HCT116 (cell line): ENCODE data around the gene BICD2. TPM values are rescaled to one million over a fixed set of nuclear protein-coding genes. Genes with fewer than 3 reads are reported as not detected.

ENCODE experiments used
- ATAC-seq: fragments of 200-7000 bp; cut with Tn5 transposase; 2 replicates; pipeline ENCODE4 v1.9.1; 2020; ENCODE audit warnings: mild to moderate bottlenecking, moderate library complexity
- BruUV-seq: library from RNA; stranded (reverse); fragments of 400-500 nt; replicated peaks from 2 replicates; lab custom pipeline; 2021; lab: Mats Ljungman, UMichigan
- CTCF ChIA-PET: fragments of 300-600 bp; sonication (Branson Sonifier 250); formaldehyde crosslinking; loops from one replicate; lab custom pipeline; 2021; ENCODE audit warnings: antibody characterized with exemption; lab: Charles Lee
- POLR2A ChIA-PET: fragments of 300-600, 350-600 bp; sonication (Branson Sonifier 250); formaldehyde crosslinking; loops from one replicate; lab custom pipeline; 2021; ENCODE audit warnings: antibody characterized with exemption; lab: Charles Lee
- RAD21 ChIA-PET, 2 experiments: fragments of 300-600 bp; sonication (Branson Sonifier 250); formaldehyde crosslinking; loops; one replicate each; lab custom pipeline; 2023; ENCODE audit warnings: low total read pairs in 2 of 2; ENCODE audit not compliant: uncharacterized antibody in 2 of 2, unreplicated experiment in 2 of 2, low non-redundant PET in 1 of 2; lab: Charles Lee
- DNase-seq: peaks from one replicate; pipeline ENCODE4 v3.0.0-alpha.2; 2010; ENCODE audit warnings: low read depth, low spot score
- H2AFZ ChIP-seq: fragments of 200-600 bp; shearing (Covaris generic), sonication (generic); 2 replicates; pipeline ENCODE4 v1.6.1; 2017; ENCODE audit warnings: low read depth, mixed run types, mixed read lengths, antibody characterized with exemption, low read length; ENCODE audit not compliant: poor library complexity, severe bottlenecking
- H3K27ac ChIP-seq: 2 replicates; pipeline ENCODE4 v1.5.1; 2012; ENCODE audit warnings: low read depth, low read length
- H3K27me3 ChIP-seq: fragments of 200-600 bp; sonication (generic); 2 replicates; pipeline ENCODE4 v1.6.1; 2016; ENCODE audit warnings: mixed run types, low read length, mixed read lengths; ENCODE audit not compliant: insufficient read depth
- H3K36me3 ChIP-seq, 2 experiments: fragments of 200-500 bp in 1 of 2; fragments of 200-600 bp in 1 of 2; sonication (Bioruptor generic) in 1 of 2; sonication (generic) in 1 of 2; 2 replicates each; pipeline versions ENCODE4 v1.5.1 to v1.6.1; 2014 to 2016; ENCODE audit warnings: low read length in 2 of 2, inconsistent platforms in 1 of 2, mixed read lengths in 1 of 2, mixed run types in 1 of 2; ENCODE audit not compliant: insufficient read depth in 2 of 2, control insufficient read depth in 1 of 2
- H3K4me1 ChIP-seq, 2 experiments: fragments of 200-600 bp in 1 of 2; sonication (generic) in 1 of 2; 2 replicates each; pipeline versions ENCODE4 v1.5.1 to v1.6.1; 2012 to 2017; ENCODE audit warnings: low read length in 2 of 2, inconsistent platforms in 1 of 2, mild to moderate bottlenecking in 1 of 2, mixed read lengths in 1 of 2, mixed run types in 1 of 2, moderate library complexity in 1 of 2; ENCODE audit not compliant: insufficient read depth in 2 of 2, control insufficient read depth in 1 of 2
- H3K4me2 ChIP-seq: fragments of 200-600 bp; sonication (generic); 2 replicates; pipeline ENCODE4 v1.6.1; 2017; ENCODE audit warnings: mixed run types, low read length, mixed read lengths
- H3K4me3 ChIP-seq, 2 experiments: fragments of 200-600 bp in 1 of 2; sonication (generic) in 1 of 2; replicated peaks in 1 of 2; 2 replicates each; pipeline ENCODE4 v1.5.1; 2011 to 2016; ENCODE audit warnings: low read length in 2 of 2, control low read depth in 1 of 2, low read depth in 1 of 2, mild to moderate bottlenecking in 1 of 2, mixed read lengths in 1 of 2, mixed run types in 1 of 2
- H3K79me2 ChIP-seq: fragments of 200-600 bp; sonication (generic); 2 replicates; pipeline ENCODE4 v1.6.1; 2017; ENCODE audit warnings: mild to moderate bottlenecking, mixed run types, low read length, moderate library complexity, mixed read lengths; ENCODE audit not compliant: insufficient read depth
- H3K9ac ChIP-seq: fragments of 200-600 bp; sonication (generic); 2 replicates; pipeline ENCODE4 v1.6.1; 2016; ENCODE audit warnings: low read length, mixed read lengths
- H3K9me2 ChIP-seq: fragments of 200-600 bp; sonication (generic), shearing (Covaris generic); 2 replicates; pipeline ENCODE4 v1.6.1; 2017; ENCODE audit warnings: mixed run types, mild to moderate bottlenecking, moderate library complexity; ENCODE audit not compliant: insufficient read depth
- H3K9me3 ChIP-seq, 2 experiments: fragments of 200-500 bp in 1 of 2; fragments of 200-600 bp in 1 of 2; sonication (Bioruptor generic) in 1 of 2; sonication (generic) in 1 of 2; 2 replicates each; pipeline ENCODE4 v1.6.1; 2014 to 2017; ENCODE audit warnings: low read length in 2 of 2, mixed read lengths in 2 of 2, inconsistent platforms in 1 of 2, low read depth in 1 of 2, mild to moderate bottlenecking in 1 of 2, mixed run types in 1 of 2, moderate library complexity in 1 of 2; ENCODE audit not compliant: control insufficient read depth in 1 of 2, insufficient read depth in 1 of 2
- H4K20me1 ChIP-seq: fragments of 200-600 bp; sonication (generic), shearing (Covaris generic); 2 replicates; pipeline ENCODE4 v1.6.1; 2017; ENCODE audit warnings: mixed run types, mild to moderate bottlenecking, moderate library complexity; ENCODE audit not compliant: insufficient read depth
- CBX3 ChIP-seq: IDR thresholded peaks from 2 replicates; pipeline ENCODE4 v1.6.1; 2012; ENCODE audit warnings: low read depth
- ELF1 ChIP-seq: IDR thresholded peaks from 2 replicates; pipeline ENCODE4 v1.6.1; 2012; ENCODE audit warnings: low read depth, borderline replicate concordance
- EZH2 ChIP-seq: fragments of 200-600 bp; sonication (generic); IDR thresholded peaks from 2 replicates; pipeline ENCODE4 v1.6.1; 2017; ENCODE audit warnings: antibody characterized with exemption, mixed run types
- EZH2phosphoT487 ChIP-seq: fragments of 200-600 bp; IDR thresholded peaks from 2 replicates; pipeline ENCODE4 v1.6.1; 2018; ENCODE audit warnings: antibody characterized with exemption, borderline replicate concordance
- FOSL1 ChIP-seq: IDR thresholded peaks from 2 replicates; pipeline ENCODE4 v1.6.1; 2012; ENCODE audit warnings: low read depth
- JUND ChIP-seq: IDR thresholded peaks from 2 replicates; pipeline ENCODE4 v1.6.1; 2012
- POLR2A ChIP-seq: IDR thresholded peaks from 2 replicates; pipeline ENCODE4 v1.7.0; 2011; ENCODE audit warnings: borderline replicate concordance; ENCODE audit not compliant: insufficient read depth, insufficient read length; ENCODE audit errors: extremely low read depth
- POLR2AphosphoS5 ChIP-seq: IDR thresholded peaks from 2 replicates; pipeline ENCODE4 v1.6.1; 2011; ENCODE audit warnings: mild to moderate bottlenecking, low read depth, low read length, moderate library complexity
- RAD21 ChIP-seq: IDR thresholded peaks from 2 replicates; pipeline ENCODE4 v1.6.1; 2012; ENCODE audit warnings: low read depth, mild to moderate bottlenecking
- SP1 ChIP-seq: IDR thresholded peaks from 2 replicates; pipeline ENCODE4 v1.6.1; 2012; ENCODE audit warnings: low read depth
- TCF7L2 ChIP-seq: IDR thresholded peaks from 2 replicates; pipeline ENCODE4 v1.7.0; 2011; ENCODE audit warnings: borderline replicate concordance, inconsistent platforms; ENCODE audit not compliant: insufficient read depth, insufficient read length; ENCODE audit errors: extremely low read depth
- YY1 ChIP-seq: IDR thresholded peaks from 2 replicates; pipeline ENCODE4 v1.6.1; 2011; ENCODE audit warnings: low read length, low read depth, moderate library complexity, mild to moderate bottlenecking; ENCODE audit not compliant: insufficient replicate concordance; ENCODE audit errors: extremely low read depth
- ZFX ChIP-seq: fragments of 450-650 bp; IDR thresholded peaks from 2 replicates; pipeline ENCODE4 v1.6.1; 2017
- intact Hi-C: fragments of 100-400 bp; cut with micrococcal nuclease; formaldehyde crosslinking; loops from 2 replicates; pipeline ENCODE4 v1.10.0; 2022
- total RNA-seq: library from RNA; stranded (reverse); gene quantifications from one replicate; pipeline ENCODE4 v1.2.1, GENCODE V29; 2021; ENCODE audit not compliant: unreplicated experiment
- TF ChIP-seq, protein P1 (sequence below): IDR thresholded peaks from 2 replicates; pipeline ENCODE4 v1.6.1; 2012; ENCODE audit warnings: low read depth
- TF ChIP-seq, protein P2 (sequence below): IDR thresholded peaks from 2 replicates; pipeline ENCODE4 v1.6.1; 2011; ENCODE audit warnings: mild to moderate bottlenecking, low read length, moderate library complexity; ENCODE audit not compliant: insufficient replicate concordance; ENCODE audit errors: extremely low read depth

BICD2 gene
- total RNA-seq, 1 experiment from 2014 or later, result 23.4 TPM

DNA sequence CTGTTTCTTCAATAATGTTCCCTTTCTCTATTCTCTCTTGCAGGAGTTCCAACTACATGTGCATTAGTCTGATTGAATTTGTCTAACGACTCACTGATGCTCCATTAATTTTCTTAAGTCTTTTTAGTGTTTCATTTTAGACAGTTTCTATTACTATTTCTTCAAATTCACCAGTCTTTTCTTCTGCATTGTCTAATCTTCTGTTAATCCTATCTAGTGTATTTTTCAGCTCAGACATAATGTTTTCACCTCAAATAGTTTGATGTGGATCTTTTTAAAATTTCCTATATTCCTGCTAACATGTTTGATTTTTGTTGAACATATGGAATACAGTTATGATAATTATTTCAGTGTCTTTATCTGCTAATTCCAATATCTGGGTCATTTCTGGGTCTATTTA is 21.7 kb upstream of the BICD2 start:
- Histone ChIP-seq H2AFZ (no peak overlapping the region), H3K36me3 (no peaks in the 10 kb centered on the region), H3K27me3 (no peaks in the 10 kb centered on the region), H3K4me2 (no peak overlapping the region), H3K9me3 (peaks cover 0 to 8% of the 10 kb centered on the region in 2 experiments; a peak in 2 of 4 replicates), H3K9ac (no peak overlapping the region), H3K9me2 (no peaks in the 10 kb centered on the region), H3K4me3 (no peak overlapping the region), H3K4me1 (peaks cover 0 to 14% of the 10 kb centered on the region in 2 experiments; a peak in 1 of 4 replicates), H3K27ac (no peak overlapping the region), H4K20me1 (no peaks in the 10 kb centered on the region), H3K79me2 (no peaks in the 10 kb centered on the region)
- no peak for TF ChIP-seq YY1
- TF ChIP-seq SP1, result no peak
- TF ChIP-seq CBX3, result no peak
- no peak for TF ChIP-seq POLR2AphosphoS5
- TF ChIP-seq EZH2phosphoT487, result no peak
- no peak for TF ChIP-seq RAD21
- ATAC-seq, result no peak
- no TSS peak for BruUV-seq
- ChIA-PET POLR2A (no interaction called here), RAD21 (no interaction called here), CTCF (no interaction called here)
- DNase-seq, result no peak
- intact Hi-C loops, result no loop called here

DNA sequence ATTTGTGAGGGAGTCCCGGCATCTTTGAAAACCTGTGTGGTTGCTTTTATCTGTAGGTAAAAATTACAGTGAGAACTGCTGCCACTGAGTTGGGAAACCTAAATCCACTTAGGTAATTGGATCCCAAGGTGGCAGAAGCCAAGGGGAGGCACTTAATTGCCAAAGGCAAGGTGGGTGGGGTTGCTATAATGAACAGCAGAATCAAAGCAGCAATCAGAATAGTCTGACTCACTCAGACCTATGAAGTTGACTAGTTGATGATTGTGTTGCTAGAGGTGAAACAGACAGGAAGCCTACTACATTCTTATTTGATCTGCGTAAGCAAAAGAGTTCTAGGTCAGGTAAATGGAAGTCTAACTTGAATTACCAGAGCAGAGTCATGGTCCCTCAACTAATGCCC is 17.3 kb upstream of the BICD2 start:
- H3K4me1 ChIP-seq, result peaks cover 0 to 11% of the 10 kb centered on the region in 2 experiments; a peak in 1 of 4 replicates
- H3K4me3 ChIP-seq, result no peak overlapping the region
- ChIA-PET RAD21 (no interaction called here), POLR2A (no interaction called here), CTCF (no interaction called here)
- ATAC-seq (no peak), DNase-seq (no peak)
- no peak overlapping the region for H3K4me2 ChIP-seq
- H3K9me2 ChIP-seq, result no peaks in the 10 kb centered on the region
- H3K9me3 ChIP-seq, result peaks cover 0 to 8% of the 10 kb centered on the region in 2 experiments; a peak in 2 of 4 replicates
- TF ChIP-seq JUND (peak; percentile 13; the same call in 1 of the 2 replicates), EZH2phosphoT487 (no peak), FOSL1 (peak; percentile 32; the same call in 1 of the 2 replicates), SP1 (no peak), EZH2 (no peak), ELF1 (no peak), POLR2A (no peak), ZFX (no peak), TCF7L2 (no peak)
- TF ChIP-seq, protein P1, sequence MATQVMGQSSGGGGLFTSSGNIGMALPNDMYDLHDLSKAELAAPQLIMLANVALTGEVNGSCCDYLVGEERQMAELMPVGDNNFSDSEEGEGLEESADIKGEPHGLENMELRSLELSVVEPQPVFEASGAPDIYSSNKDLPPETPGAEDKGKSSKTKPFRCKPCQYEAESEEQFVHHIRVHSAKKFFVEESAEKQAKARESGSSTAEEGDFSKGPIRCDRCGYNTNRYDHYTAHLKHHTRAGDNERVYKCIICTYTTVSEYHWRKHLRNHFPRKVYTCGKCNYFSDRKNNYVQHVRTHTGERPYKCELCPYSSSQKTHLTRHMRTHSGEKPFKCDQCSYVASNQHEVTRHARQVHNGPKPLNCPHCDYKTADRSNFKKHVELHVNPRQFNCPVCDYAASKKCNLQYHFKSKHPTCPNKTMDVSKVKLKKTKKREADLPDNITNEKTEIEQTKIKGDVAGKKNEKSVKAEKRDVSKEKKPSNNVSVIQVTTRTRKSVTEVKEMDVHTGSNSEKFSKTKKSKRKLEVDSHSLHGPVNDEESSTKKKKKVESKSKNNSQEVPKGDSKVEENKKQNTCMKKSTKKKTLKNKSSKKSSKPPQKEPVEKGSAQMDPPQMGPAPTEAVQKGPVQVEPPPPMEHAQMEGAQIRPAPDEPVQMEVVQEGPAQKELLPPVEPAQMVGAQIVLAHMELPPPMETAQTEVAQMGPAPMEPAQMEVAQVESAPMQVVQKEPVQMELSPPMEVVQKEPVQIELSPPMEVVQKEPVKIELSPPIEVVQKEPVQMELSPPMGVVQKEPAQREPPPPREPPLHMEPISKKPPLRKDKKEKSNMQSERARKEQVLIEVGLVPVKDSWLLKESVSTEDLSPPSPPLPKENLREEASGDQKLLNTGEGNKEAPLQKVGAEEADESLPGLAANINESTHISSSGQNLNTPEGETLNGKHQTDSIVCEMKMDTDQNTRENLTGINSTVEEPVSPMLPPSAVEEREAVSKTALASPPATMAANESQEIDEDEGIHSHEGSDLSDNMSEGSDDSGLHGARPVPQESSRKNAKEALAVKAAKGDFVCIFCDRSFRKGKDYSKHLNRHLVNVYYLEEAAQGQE, result no peak
- TF ChIP-seq, protein P2, sequence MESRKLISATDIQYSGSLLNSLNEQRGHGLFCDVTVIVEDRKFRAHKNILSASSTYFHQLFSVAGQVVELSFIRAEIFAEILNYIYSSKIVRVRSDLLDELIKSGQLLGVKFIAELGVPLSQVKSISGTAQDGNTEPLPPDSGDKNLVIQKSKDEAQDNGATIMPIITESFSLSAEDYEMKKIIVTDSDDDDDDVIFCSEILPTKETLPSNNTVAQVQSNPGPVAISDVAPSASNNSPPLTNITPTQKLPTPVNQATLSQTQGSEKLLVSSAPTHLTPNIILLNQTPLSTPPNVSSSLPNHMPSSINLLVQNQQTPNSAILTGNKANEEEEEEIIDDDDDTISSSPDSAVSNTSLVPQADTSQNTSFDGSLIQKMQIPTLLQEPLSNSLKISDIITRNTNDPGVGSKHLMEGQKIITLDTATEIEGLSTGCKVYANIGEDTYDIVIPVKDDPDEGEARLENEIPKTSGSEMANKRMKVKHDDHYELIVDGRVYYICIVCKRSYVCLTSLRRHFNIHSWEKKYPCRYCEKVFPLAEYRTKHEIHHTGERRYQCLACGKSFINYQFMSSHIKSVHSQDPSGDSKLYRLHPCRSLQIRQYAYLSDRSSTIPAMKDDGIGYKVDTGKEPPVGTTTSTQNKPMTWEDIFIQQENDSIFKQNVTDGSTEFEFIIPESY, result no peak
- H3K36me3 ChIP-seq, result no peaks in the 10 kb centered on the region
- no peaks in the 10 kb centered on the region for H3K27me3 ChIP-seq
- no peaks in the 10 kb centered on the region for H4K20me1 ChIP-seq
- H3K27ac ChIP-seq, result no peak overlapping the region
- H3K79me2 ChIP-seq, result no peaks in the 10 kb centered on the region
- no peak overlapping the region for H3K9ac ChIP-seq
- intact Hi-C loops, result no loop called here
- BruUV-seq, result no TSS peak
- H2AFZ ChIP-seq, result no peak overlapping the region
